ENCODE data around the gene APOC3. TPM values are rescaled to one million over a fixed set of nuclear protein-coding genes. Genes with fewer than 3 reads are reported as not detected.

Gene APOC3
- total and polyA plus RNA-seq, 2 of the 4 experiments (the other 2 are of a cell fraction): not detected

GRCh38 chr11:116798368-116798767 lies 31.3 kb upstream of the APOC3 start:
- Histone ChIP-seq H3K9me3 (ENCODE audit: control insufficient read depth, insufficient read depth, low read length) (no peaks in the 10 kb centered on the region), H3K18ac (ENCODE audit: low read depth, low read length) (no peak overlapping the region)
- in situ Hi-C loops (cut with MboI; ENCODE audit: low sequenced_read_pairs): no loop called here

More at GRCh38 chr11:116798368-116798767, 31.3 kb upstream of the APOC3 start:
- Histone ChIP-seq H3K14ac (replicated peaks; ENCODE audit: low read depth, low read length) (no peak overlapping the region), H3K36me3 (ENCODE audit: control insufficient read depth, insufficient read depth, low read length) (no peaks in the 10 kb centered on the region), H4K5ac (ENCODE audit: low read depth, low read length) (no peak overlapping the region), H3K27me3 (ENCODE audit: control insufficient read depth, insufficient read depth, low read length) (peaks cover 6% of the 10 kb centered on the region), H3K4me1 (ENCODE audit: control insufficient read depth, insufficient read depth, low read length) (no peaks in the 10 kb centered on the region), H3K56ac (ENCODE audit: extremely low read depth, insufficient read depth, low read length) (no peak overlapping the region), H2BK15ac (ENCODE audit: low read depth, low read length) (no peak overlapping the region), H2BK120ac (ENCODE audit: low read depth, low read length) (no peak overlapping the region), H2BK20ac (ENCODE audit: low read depth, low read length) (no peak overlapping the region), H2AFZ (replicated peaks; ENCODE audit: low read length, poor library complexity) (no peak overlapping the region), H3K4me2 (ENCODE audit: low read depth, low read length) (no peak overlapping the region), H3K23ac (ENCODE audit: low read depth, low read length) (no peak overlapping the region), H2AK9ac (replicated peaks; ENCODE audit: low read depth, low read length, poor library complexity) (no peak overlapping the region), H3K79me1 (ENCODE audit: low read depth in 1 of 2, low read length in 2 of 2) (no peaks in the 10 kb centered on the region), H3K9ac (ENCODE audit: low read depth, low read length) (no peak overlapping the region), H3K27ac (ENCODE audit: insufficient read depth, low read length) (no peak overlapping the region), H4K20me1 (ENCODE audit: insufficient read depth, low read length) (no peaks in the 10 kb centered on the region), H3K4ac (ENCODE audit: low read depth, low read length) (no peak overlapping the region), H3K9me1 (ENCODE audit: insufficient read depth, low read length) (no peaks in the 10 kb centered on the region; the same call in 1 of the 2 replicates), H2BK5ac (ENCODE audit: low read depth, low read length, poor library complexity, severe bottlenecking) (no peak overlapping the region), H4K91ac (ENCODE audit: insufficient read depth, low read depth, low read length) (no peak overlapping the region), H4K8ac (ENCODE audit: low read depth in 2 of 2, low read length in 2 of 2) (no peak overlapping the region), H2AK5ac (ENCODE audit: low read depth, low read length) (no peak overlapping the region), H3K4me3 (ENCODE audit: insufficient read depth, low read depth, low read length) (no peak overlapping the region)
- TF ChIP-seq SMC3 (IDR thresholded peaks at IDR 0.05; ENCODE audit: low read depth, low read length) (no peak), BHLHE40 (IDR thresholded peaks at IDR 0.05; ENCODE audit: low read depth, low read length) (no peak), CHD1 (IDR thresholded peaks at IDR 0.05; ENCODE audit: low read depth, low read length) (no peak), RAD21 (IDR thresholded peaks at IDR 0.05; ENCODE audit: low read length) (no peak), FOS (IDR thresholded peaks at IDR 0.05; ENCODE audit: low read depth, low read length) (no peak), MAZ (IDR thresholded peaks at IDR 0.05; ENCODE audit: borderline replicate concordance, low read depth, low read length) (no peak), RCOR1 (IDR thresholded peaks at IDR 0.05; ENCODE audit: insufficient replicate concordance, low read length) (no peak), MAFK (IDR thresholded peaks at IDR 0.05; ENCODE audit: low read depth, low read length) (no peak), NFE2L2 (IDR thresholded peaks at IDR 0.05; ENCODE audit: low read depth, low read length) (no peak)
- TF ChIP-seq, protein P1, sequence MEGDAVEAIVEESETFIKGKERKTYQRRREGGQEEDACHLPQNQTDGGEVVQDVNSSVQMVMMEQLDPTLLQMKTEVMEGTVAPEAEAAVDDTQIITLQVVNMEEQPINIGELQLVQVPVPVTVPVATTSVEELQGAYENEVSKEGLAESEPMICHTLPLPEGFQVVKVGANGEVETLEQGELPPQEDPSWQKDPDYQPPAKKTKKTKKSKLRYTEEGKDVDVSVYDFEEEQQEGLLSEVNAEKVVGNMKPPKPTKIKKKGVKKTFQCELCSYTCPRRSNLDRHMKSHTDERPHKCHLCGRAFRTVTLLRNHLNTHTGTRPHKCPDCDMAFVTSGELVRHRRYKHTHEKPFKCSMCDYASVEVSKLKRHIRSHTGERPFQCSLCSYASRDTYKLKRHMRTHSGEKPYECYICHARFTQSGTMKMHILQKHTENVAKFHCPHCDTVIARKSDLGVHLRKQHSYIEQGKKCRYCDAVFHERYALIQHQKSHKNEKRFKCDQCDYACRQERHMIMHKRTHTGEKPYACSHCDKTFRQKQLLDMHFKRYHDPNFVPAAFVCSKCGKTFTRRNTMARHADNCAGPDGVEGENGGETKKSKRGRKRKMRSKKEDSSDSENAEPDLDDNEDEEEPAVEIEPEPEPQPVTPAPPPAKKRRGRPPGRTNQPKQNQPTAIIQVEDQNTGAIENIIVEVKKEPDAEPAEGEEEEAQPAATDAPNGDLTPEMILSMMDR (conservative IDR thresholded peaks at IDR 0.05; ENCODE audit: low read depth, low read length): no peak
- TF ChIP-seq, protein P2, sequence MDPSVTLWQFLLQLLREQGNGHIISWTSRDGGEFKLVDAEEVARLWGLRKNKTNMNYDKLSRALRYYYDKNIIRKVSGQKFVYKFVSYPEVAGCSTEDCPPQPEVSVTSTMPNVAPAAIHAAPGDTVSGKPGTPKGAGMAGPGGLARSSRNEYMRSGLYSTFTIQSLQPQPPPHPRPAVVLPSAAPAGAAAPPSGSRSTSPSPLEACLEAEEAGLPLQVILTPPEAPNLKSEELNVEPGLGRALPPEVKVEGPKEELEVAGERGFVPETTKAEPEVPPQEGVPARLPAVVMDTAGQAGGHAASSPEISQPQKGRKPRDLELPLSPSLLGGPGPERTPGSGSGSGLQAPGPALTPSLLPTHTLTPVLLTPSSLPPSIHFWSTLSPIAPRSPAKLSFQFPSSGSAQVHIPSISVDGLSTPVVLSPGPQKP (IDR thresholded peaks at IDR 0.05; ENCODE audit: borderline replicate concordance, low read depth, low read length): no peak
- TF ChIP-seq, protein P3, sequence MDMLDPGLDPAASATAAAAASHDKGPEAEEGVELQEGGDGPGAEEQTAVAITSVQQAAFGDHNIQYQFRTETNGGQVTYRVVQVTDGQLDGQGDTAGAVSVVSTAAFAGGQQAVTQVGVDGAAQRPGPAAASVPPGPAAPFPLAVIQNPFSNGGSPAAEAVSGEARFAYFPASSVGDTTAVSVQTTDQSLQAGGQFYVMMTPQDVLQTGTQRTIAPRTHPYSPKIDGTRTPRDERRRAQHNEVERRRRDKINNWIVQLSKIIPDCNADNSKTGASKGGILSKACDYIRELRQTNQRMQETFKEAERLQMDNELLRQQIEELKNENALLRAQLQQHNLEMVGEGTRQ (IDR thresholded peaks at IDR 0.05; ENCODE audit: low read depth, low read length): no peak
- WGBS, 2 experiments (ENCODE audit: extremely low coverage in 2 of 2, insufficient read length in 1 of 2): 59% methylated on average over 4 of the region's 5 CpGs; no CpG with 5 or more reads in 1 of the 2 experiments
- POLR2A ChIA-PET (ENCODE audit: unreplicated experiment): no interaction called here
- BruUV-seq (replicated peaks): no TSS peak
- intact Hi-C loops (cut with micrococcal nuclease) (no loop called here), dilution Hi-C loops (cut with HindIII; ENCODE audit: low sequenced_read_pairs, unreplicated experiment) (no loop called here)
- DNase-seq (no peak), ATAC-seq (ENCODE audit: low read depth) (no peak)
- CTCF ChIA-PET: interaction anchor here (0.7 to 1.0 kb wide), 3 partner anchors 9 to 37 kb away, joined by 3 to 6 read pairs (median 3); no protein-coding TSS in a partner anchor
